ENCODE results near the gene FGF14.
A peak's percentile ranks its signal among the peaks of the same experiment; 100 is the strongest.

FGF14 gene

GRCh38 chr13:102401766-102402165, at the start of gene FGF14:
TSS of gene FGF14 (minus strand) at chr13:102402048.
- Histone ChIP-seq H3K36me3 (replicated peaks; ENCODE audit: low read depth, low read length) (no peaks in the 10 kb centered on the region), H3K9ac (ENCODE audit: low read length) (no peak within 1 kb of the TSS), H3K4me1 (ENCODE audit: low read length) (no peaks in the 10 kb centered on the region), H3K4me3 (ENCODE audit: low read length) (no peak within 1 kb of the TSS), H3K79me2 (ENCODE audit: low read length) (no peaks in the 10 kb centered on the region), H3K27ac (ENCODE audit: low read length) (no peak within 1 kb of the TSS), H3K27me3 (ENCODE audit: low read depth, low read length) (no peaks in the 10 kb centered on the region), H4K20me1 (ENCODE audit: insufficient read depth, low read length) (no peaks in the 10 kb centered on the region), H2AFZ (ENCODE audit: low read depth, low read length) (no peak within 1 kb of the TSS), H3K9me3 (ENCODE audit: insufficient read depth, low read length) (no peaks in the 10 kb centered on the region), H3K4me2 (ENCODE audit: low read length) (no peak within 1 kb of the TSS)
- TF ChIP-seq, protein P1, sequence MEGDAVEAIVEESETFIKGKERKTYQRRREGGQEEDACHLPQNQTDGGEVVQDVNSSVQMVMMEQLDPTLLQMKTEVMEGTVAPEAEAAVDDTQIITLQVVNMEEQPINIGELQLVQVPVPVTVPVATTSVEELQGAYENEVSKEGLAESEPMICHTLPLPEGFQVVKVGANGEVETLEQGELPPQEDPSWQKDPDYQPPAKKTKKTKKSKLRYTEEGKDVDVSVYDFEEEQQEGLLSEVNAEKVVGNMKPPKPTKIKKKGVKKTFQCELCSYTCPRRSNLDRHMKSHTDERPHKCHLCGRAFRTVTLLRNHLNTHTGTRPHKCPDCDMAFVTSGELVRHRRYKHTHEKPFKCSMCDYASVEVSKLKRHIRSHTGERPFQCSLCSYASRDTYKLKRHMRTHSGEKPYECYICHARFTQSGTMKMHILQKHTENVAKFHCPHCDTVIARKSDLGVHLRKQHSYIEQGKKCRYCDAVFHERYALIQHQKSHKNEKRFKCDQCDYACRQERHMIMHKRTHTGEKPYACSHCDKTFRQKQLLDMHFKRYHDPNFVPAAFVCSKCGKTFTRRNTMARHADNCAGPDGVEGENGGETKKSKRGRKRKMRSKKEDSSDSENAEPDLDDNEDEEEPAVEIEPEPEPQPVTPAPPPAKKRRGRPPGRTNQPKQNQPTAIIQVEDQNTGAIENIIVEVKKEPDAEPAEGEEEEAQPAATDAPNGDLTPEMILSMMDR (IDR thresholded peaks at IDR 0.05; ENCODE audit: low read depth, low read length), result no peak
- TF ChIP-seq EZH2phosphoT487 (IDR thresholded peaks at IDR 0.05; ENCODE audit: low read depth), result no peak

GRCh38 chr13:102443249-102443648, 41.4 kb upstream of the FGF14 start:
- H3K4me3 ChIP-seq (ENCODE audit: low read length), result no peak overlapping the region
- TF ChIP-seq EZH2phosphoT487 (IDR thresholded peaks at IDR 0.05; ENCODE audit: low read depth), result no peak
- TF ChIP-seq, protein P1 (IDR thresholded peaks at IDR 0.05; ENCODE audit: low read depth, low read length), result no peak
- H3K9me3 ChIP-seq (ENCODE audit: insufficient read depth, low read length), result no peaks in the 10 kb centered on the region
- no peak overlapping the region for H3K9ac ChIP-seq (ENCODE audit: low read length)
- H3K4me2 ChIP-seq (ENCODE audit: low read length), result no peak overlapping the region
- H3K79me2 ChIP-seq (ENCODE audit: low read length), result no peaks in the 10 kb centered on the region
- no peaks in the 10 kb centered on the region for H4K20me1 ChIP-seq (ENCODE audit: insufficient read depth, low read length)
- H3K4me1 ChIP-seq (ENCODE audit: low read length), result peaks cover 25% of the 10 kb centered on the region
- H2AFZ ChIP-seq (ENCODE audit: low read depth, low read length), result no peak overlapping the region
- no peaks in the 10 kb centered on the region for H3K27me3 ChIP-seq (ENCODE audit: low read depth, low read length)
- no peak overlapping the region for H3K27ac ChIP-seq (ENCODE audit: low read length)
- H3K36me3 ChIP-seq (replicated peaks; ENCODE audit: low read depth, low read length), result no peaks in the 10 kb centered on the region

DNA sequence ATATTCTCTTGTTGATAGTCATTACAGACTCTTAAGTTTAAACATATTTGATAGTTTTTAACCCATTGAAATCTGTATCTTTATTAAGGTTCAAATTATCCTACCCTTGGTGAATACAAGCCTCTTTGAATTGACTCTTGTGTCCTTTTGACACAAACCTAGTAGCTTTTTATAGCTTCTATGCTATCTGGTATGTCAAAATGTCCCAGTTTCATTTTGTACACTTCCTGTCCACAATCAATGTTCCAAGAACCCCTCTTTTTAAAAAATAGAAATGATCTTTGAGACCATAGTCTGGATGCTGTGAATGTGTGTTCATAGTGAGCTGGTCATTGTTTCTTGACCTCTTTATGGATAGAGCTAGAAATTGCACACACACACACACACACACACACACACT, 39.2 kb upstream of the FGF14 start:
- Histone ChIP-seq H3K9ac (ENCODE audit: low read length) (peak overlapping the region; percentile 29; the same call in 1 of the 2 replicates), H3K27ac (ENCODE audit: low read length) (peak overlapping the region; percentile 79), H3K4me2 (ENCODE audit: low read length) (peak overlapping the region; percentile 75), H3K79me2 (ENCODE audit: low read length) (no peaks in the 10 kb centered on the region), H3K4me3 (ENCODE audit: low read length) (no peak overlapping the region), H3K4me1 (ENCODE audit: low read length) (peaks cover 25% of the 10 kb centered on the region), H3K27me3 (ENCODE audit: low read depth, low read length) (no peaks in the 10 kb centered on the region), H3K9me3 (ENCODE audit: insufficient read depth, low read length) (no peaks in the 10 kb centered on the region), H3K36me3 (replicated peaks; ENCODE audit: low read depth, low read length) (no peaks in the 10 kb centered on the region), H4K20me1 (ENCODE audit: insufficient read depth, low read length) (no peaks in the 10 kb centered on the region), H2AFZ (ENCODE audit: low read depth, low read length) (peak overlapping the region; percentile 89; the same call in 1 of the 2 replicates)
- no peak for TF ChIP-seq EZH2phosphoT487 (IDR thresholded peaks at IDR 0.05; ENCODE audit: low read depth)
- TF ChIP-seq, protein P1 (IDR thresholded peaks at IDR 0.05; ENCODE audit: low read depth, low read length), result no peak

- Histone ChIP-seq H3K27ac (ENCODE audit: low read length) (peak overlapping the region; percentile 79), H2AFZ (ENCODE audit: low read depth, low read length) (peak overlapping the region; percentile 89), H3K4me1 (ENCODE audit: low read length) (peaks cover 25% of the 10 kb centered on the region), H3K79me2 (ENCODE audit: low read length) (no peaks in the 10 kb centered on the region), H3K9me3 (ENCODE audit: insufficient read depth, low read length) (no peaks in the 10 kb centered on the region), H3K4me3 (ENCODE audit: low read length) (peak overlapping the region; percentile 51), H3K27me3 (ENCODE audit: low read depth, low read length) (no peaks in the 10 kb centered on the region), H4K20me1 (ENCODE audit: insufficient read depth, low read length) (no peaks in the 10 kb centered on the region), H3K36me3 (replicated peaks; ENCODE audit: low read depth, low read length) (no peaks in the 10 kb centered on the region), H3K4me2 (ENCODE audit: low read length) (peak overlapping the region; percentile 75), H3K9ac (ENCODE audit: low read length) (peak overlapping the region; percentile 35)
- TF ChIP-seq, protein P1 (IDR thresholded peaks at IDR 0.05; ENCODE audit: low read depth, low read length), result no peak
- no peak for TF ChIP-seq EZH2phosphoT487 (IDR thresholded peaks at IDR 0.05; ENCODE audit: low read depth)
Measured at GRCh38 chr13:102440259-102440936, 38.5 kb upstream of the FGF14 start.
